Stimulated activated naive CD8-positive, alpha-beta T cell treated with anti-CD3 and anti-CD28 coated beads, Interleukin-15, Interleukin-2, amounts not matched to agents 100 U/mL and 50 U/mL, for 24 hours (primary cell): ENCODE data around the gene SLC22A4.

Experiments used
- ATAC-seq: fragments of 150-1000 bp; cut with Tn5 transposase; one replicate; pipeline ENCODE4 v1.10.0; 2021
- DNase-seq: peaks from one replicate; pipeline ENCODE4 v3.0.0; 2021

SLC22A4 gene

GRCh38 chr5:132376694-132377641, 82.8 kb downstream of the SLC22A4 start:
- no peak for DNase-seq
- no peak for ATAC-seq

- ATAC-seq: no peak
- DNase-seq: no peak
These were observed 83.5 kb downstream of the SLC22A4 start for GRCh38 chr5:132377738-132378137.

GRCh38 chr5:132378580-132378979, 84.4 kb downstream of the SLC22A4 start:
- ATAC-seq: no peak
- no peak for DNase-seq

GRCh38 chr5:132380047-132380446, 85.9 kb downstream of the SLC22A4 start:
- no peak for DNase-seq
- no peak for ATAC-seq

GRCh38 chr5:132380741-132381140, 86.5 kb downstream of the SLC22A4 start:
- ATAC-seq (no peak), DNase-seq (no peak)

GRCh38 chr5:132381614-132382013, 87.4 kb downstream of the SLC22A4 start:
- no peak for DNase-seq
- no peak for ATAC-seq

GRCh38 chr5:132383261-132383660, 89.1 kb downstream of the SLC22A4 start:
- DNase-seq (no peak), ATAC-seq (no peak)

- DNase-seq: no peak
- no peak for ATAC-seq
These were observed 89.8 kb downstream of the SLC22A4 start for GRCh38 chr5:132383984-132384383.

- ATAC-seq: no peak
- DNase-seq: no peak
These were observed 90.4 kb downstream of the SLC22A4 start for GRCh38 chr5:132384506-132385050.

GRCh38 chr5:132385326-132386105, 91.3 kb downstream of the SLC22A4 start:
- peak; percentile 64 for DNase-seq
- ATAC-seq: peak; percentile 78

- peak; percentile 75 for DNase-seq
These were observed 92.6 kb downstream of the SLC22A4 start for GRCh38 chr5:132386644-132387286.

GRCh38 chr5:132387640-132388117, 93.5 kb downstream of the SLC22A4 start:
- ATAC-seq (no peak), DNase-seq (no peak)

More at GRCh38 chr5:132386644-132387286, 92.6 kb downstream of the SLC22A4 start:
- peak; percentile 89 for ATAC-seq

GRCh38 chr5:132388244-132389050, 94.3 kb downstream of the SLC22A4 start:
- DNase-seq (no peak), ATAC-seq (no peak)

GRCh38 chr5:132389051-132389331, 94.8 kb downstream of the SLC22A4 start:
- no peak for DNase-seq
- no peak for ATAC-seq

- DNase-seq (no peak), ATAC-seq (peak; percentile 48)
These were observed 95.5 kb downstream of the SLC22A4 start for GRCh38 chr5:132389585-132390286.

- DNase-seq (no peak), ATAC-seq (no peak)
These were observed 97.1 kb downstream of the SLC22A4 start for GRCh38 chr5:132391247-132391646.

GRCh38 chr5:132391870-132392269, 97.7 kb downstream of the SLC22A4 start:
- DNase-seq (no peak), ATAC-seq (no peak)

- no peak for ATAC-seq
- DNase-seq: no peak
These were observed 98.2 kb downstream of the SLC22A4 start for GRCh38 chr5:132392411-132392810.

- DNase-seq (no peak), ATAC-seq (no peak)
These were observed 99.0 kb downstream of the SLC22A4 start for GRCh38 chr5:132392978-132393825.
